Measurements from ENCODE around the gene IFT122. TPM values are rescaled to one million over a fixed set of nuclear protein-coding genes. Genes with fewer than 3 reads are reported as not detected.
"Not testable (repeated sequence)": the region's sequence is repeated elsewhere in the genome, so short reads cannot be mapped to it uniquely, and the experiment has no call there.

Gene IFT122
- total RNA-seq, 1 experiment from 2014 or later = 35.5 TPM

GRCh38 chr3:129490273-129490675 is 50.2 kb downstream of the IFT122 start:
- H3K27ac Mint-ChIP-seq (ENCODE audit: unreplicated experiment) = peak overlapping the region; percentile 37
- peaks cover 12% of the 10 kb centered on the region for H3K4me1 Mint-ChIP-seq (ENCODE audit: low read depth, unreplicated experiment)

DNA sequence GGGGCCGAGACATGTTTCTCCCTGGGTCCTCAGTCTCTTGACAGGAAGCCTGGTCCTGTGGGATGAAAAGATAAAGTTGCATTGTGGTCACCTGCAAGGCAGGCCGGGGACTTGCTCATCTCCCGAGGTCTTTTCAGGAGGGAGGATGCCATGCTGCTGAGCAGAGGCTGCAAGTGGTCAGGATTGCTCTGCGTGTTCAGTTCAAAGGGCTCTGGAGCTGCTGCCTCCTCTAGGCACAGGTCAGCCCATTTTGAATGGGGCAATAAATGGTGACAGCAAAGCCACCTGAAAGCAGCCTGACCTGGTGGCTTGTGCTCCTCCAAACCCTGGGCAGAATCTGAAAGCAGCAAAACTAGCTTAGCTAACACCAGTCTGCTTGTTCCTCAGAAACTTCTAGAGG is 51.1 kb downstream of the IFT122 start:
- not testable (repeated sequence) for BruUV-seq (replicated peaks); H3K36me3 Mint-ChIP-seq (ENCODE audit: insufficient read depth, unreplicated experiment); H3K27me3 Mint-ChIP-seq (ENCODE audit: unreplicated experiment); H3K9me3 Mint-ChIP-seq (ENCODE audit: low read depth, unreplicated experiment); H3K4me3 Mint-ChIP-seq (ENCODE audit: low read depth, unreplicated experiment); DNase-seq
- intact Hi-C loops (cut with micrococcal nuclease; ENCODE audit: unreplicated experiment) = loop anchor here (5.0 to 10.0 kb wide), 2 partner anchors 121 to 604 kb away; no protein-coding TSS in a partner anchor
- peak overlapping the region; percentile 37 for H3K27ac Mint-ChIP-seq (ENCODE audit: unreplicated experiment)
- H3K4me1 Mint-ChIP-seq (ENCODE audit: low read depth, unreplicated experiment) = peaks cover 15% of the 10 kb centered on the region
- CTCF ChIA-PET = interaction anchor here (1.0 to 1.7 kb wide), 4 partner anchors 17 to 437 kb away, joined by 4 to 38 read pairs (median 4); no protein-coding TSS in a partner anchor

More at GRCh38 chr3:129490273-129490675, 50.2 kb downstream of the IFT122 start:
- no TSS peak for BruUV-seq (replicated peaks)
- Mint-ChIP-seq H3K27me3 (ENCODE audit: unreplicated experiment) (no peaks in the 10 kb centered on the region), H3K36me3 (ENCODE audit: insufficient read depth, unreplicated experiment) (no peaks in the 10 kb centered on the region), H3K9me3 (ENCODE audit: low read depth, unreplicated experiment) (no peaks in the 10 kb centered on the region), H3K4me3 (ENCODE audit: low read depth, unreplicated experiment) (no peak overlapping the region)
- DNase-seq = peak; percentile 91
- CTCF ChIA-PET = interaction anchor here (0.5 to 1.7 kb wide), 34 partner anchors 11 to 621 kb away, joined by 3 to 64 read pairs (median 4); partner anchors contain the start of genes EFCAB12, IFT122, MBD4 and PLXND1
- peak; percentile 93 for TF ChIP-seq CTCF (IDR thresholded peaks at IDR 0.05; ENCODE audit: unreplicated experiment)
- intact Hi-C loops (cut with micrococcal nuclease; ENCODE audit: unreplicated experiment) = loop anchor here (1.0 to 10.0 kb wide), 6 partner anchors 122 to 605 kb away; no protein-coding TSS in a partner anchor

DNA sequence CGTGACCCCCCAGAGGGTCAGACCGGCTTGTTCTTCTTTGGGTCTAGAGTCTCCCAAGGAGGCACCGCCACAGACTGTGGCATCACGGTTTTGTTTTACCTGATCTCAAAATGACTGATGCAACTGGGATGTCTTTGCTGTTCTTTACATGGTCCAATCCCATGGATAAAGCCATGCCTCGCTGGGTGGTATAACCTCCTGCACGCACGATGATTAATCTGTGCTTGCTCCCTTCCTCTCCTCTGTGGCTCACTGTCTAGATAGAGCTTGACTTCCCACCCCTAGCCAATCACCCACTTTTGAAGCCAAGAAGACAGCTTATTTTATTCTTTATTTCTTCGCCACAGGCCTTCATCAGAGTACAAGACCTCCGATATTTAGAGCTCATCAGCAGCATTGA is 51.8 kb downstream of the IFT122 start:
- CTCF ChIA-PET = interaction anchor here (0.6 to 1.2 kb wide), 2 partner anchors 11 to 321 kb away, joined by 3 to 6 read pairs; no protein-coding TSS in a partner anchor
- Mint-ChIP-seq H3K4me3 (ENCODE audit: low read depth, unreplicated experiment) (no peak overlapping the region), H3K9me3 (ENCODE audit: low read depth, unreplicated experiment) (no peaks in the 10 kb centered on the region), H3K36me3 (ENCODE audit: insufficient read depth, unreplicated experiment) (no peaks in the 10 kb centered on the region), H3K27me3 (ENCODE audit: unreplicated experiment) (no peaks in the 10 kb centered on the region), H3K27ac (ENCODE audit: unreplicated experiment) (no peak overlapping the region), H3K4me1 (ENCODE audit: low read depth, unreplicated experiment) (peaks cover 15% of the 10 kb centered on the region)
- TF ChIP-seq CTCF (IDR thresholded peaks at IDR 0.05; ENCODE audit: unreplicated experiment) = no peak
- DNase-seq = no peak
- intact Hi-C loops (cut with micrococcal nuclease; ENCODE audit: unreplicated experiment) = loop anchor here (5.0 to 10.0 kb wide), 2 partner anchors 121 to 603 kb away; no protein-coding TSS in a partner anchor
- BruUV-seq (replicated peaks) = no TSS peak

DNA sequence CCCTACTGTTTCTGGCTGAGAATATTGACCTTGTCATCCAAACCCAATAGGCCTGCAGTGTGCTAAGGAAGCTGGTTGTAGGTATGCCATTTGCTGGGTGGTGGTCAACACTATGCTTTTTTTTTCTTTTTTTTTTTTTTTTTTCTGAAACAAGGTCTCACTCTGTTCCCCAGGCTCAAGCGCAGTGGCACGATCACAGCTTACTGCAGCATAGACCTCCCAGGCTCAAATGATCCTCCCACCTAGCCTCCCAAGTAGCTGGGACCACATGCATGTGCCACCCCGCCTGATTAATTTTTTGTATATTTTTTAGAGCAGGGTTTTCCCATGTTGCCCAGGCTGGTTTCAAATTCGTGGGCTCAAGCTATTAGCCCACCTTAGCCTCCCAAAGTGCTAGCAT is 52.7 kb downstream of the IFT122 start:
- intact Hi-C loops (cut with micrococcal nuclease; ENCODE audit: unreplicated experiment) = loop anchor here (5.0 to 10.0 kb wide), 2 partner anchors 120 to 602 kb away; no protein-coding TSS in a partner anchor
- Mint-ChIP-seq H3K36me3 (ENCODE audit: insufficient read depth, unreplicated experiment) (no peaks in the 10 kb centered on the region), H3K27me3 (ENCODE audit: unreplicated experiment) (no peaks in the 10 kb centered on the region), H3K4me3 (ENCODE audit: low read depth, unreplicated experiment) (no peak overlapping the region), H3K9me3 (ENCODE audit: low read depth, unreplicated experiment) (no peaks in the 10 kb centered on the region), H3K27ac (ENCODE audit: unreplicated experiment) (no peak overlapping the region), H3K4me1 (ENCODE audit: low read depth, unreplicated experiment) (peaks cover 15% of the 10 kb centered on the region)
- no peak for TF ChIP-seq CTCF (IDR thresholded peaks at IDR 0.05; ENCODE audit: unreplicated experiment)
- CTCF ChIA-PET = interaction anchor here (0.6 to 1.2 kb wide), 4 partner anchors 10 to 435 kb away, joined by 3 to 7 read pairs (median 4); no protein-coding TSS in a partner anchor
- no TSS peak for BruUV-seq (replicated peaks)
- no peak for DNase-seq

- intact Hi-C loops (cut with micrococcal nuclease; ENCODE audit: unreplicated experiment) = loop anchor here (5.0 to 10.0 kb wide), 2 partner anchors 119 to 602 kb away; no protein-coding TSS in a partner anchor
- no peak for DNase-seq
- H3K4me1 Mint-ChIP-seq (ENCODE audit: low read depth, unreplicated experiment) = peaks cover 15% of the 10 kb centered on the region
- no peaks in the 10 kb centered on the region for H3K27me3 Mint-ChIP-seq (ENCODE audit: unreplicated experiment)
- H3K4me3 Mint-ChIP-seq (ENCODE audit: low read depth, unreplicated experiment) = no peak overlapping the region
- no peaks in the 10 kb centered on the region for H3K36me3 Mint-ChIP-seq (ENCODE audit: insufficient read depth, unreplicated experiment)
- no peak overlapping the region for H3K27ac Mint-ChIP-seq (ENCODE audit: unreplicated experiment)
- no TSS peak for BruUV-seq (replicated peaks)
- no peak for TF ChIP-seq CTCF (IDR thresholded peaks at IDR 0.05; ENCODE audit: unreplicated experiment)
- H3K9me3 Mint-ChIP-seq (ENCODE audit: low read depth, unreplicated experiment) = no peaks in the 10 kb centered on the region
- CTCF ChIA-PET = interaction anchor here (0.7 to 1.2 kb wide), 2 partner anchors 9 to 138 kb away, joined by 3 to 5 read pairs; no protein-coding TSS in a partner anchor
Observed at GRCh38 chr3:129493206-129493605, 53.2 kb downstream of the IFT122 start.

DNA sequence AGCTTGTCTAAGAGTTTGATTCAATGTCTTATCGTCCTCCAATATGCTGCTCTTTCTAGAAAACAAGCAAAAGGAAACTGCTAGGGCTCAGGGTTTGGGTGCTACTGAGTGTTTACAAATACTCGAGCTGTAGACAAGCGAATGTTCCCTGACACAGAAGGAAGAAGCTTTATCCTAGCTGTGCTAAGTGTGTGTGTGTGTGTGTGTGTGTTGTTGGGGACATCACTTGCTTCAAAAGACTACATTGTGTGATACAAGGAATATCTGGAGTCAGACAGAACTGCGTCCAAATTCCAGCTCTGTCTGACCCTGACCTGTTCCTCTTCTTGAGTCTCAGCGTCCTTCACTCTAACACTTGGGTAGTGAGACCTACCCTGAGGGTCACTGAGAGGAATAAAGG is 54.5 kb downstream of the IFT122 start:
- DNase-seq; H3K4me3 Mint-ChIP-seq (ENCODE audit: low read depth, unreplicated experiment); H3K27me3 Mint-ChIP-seq (ENCODE audit: unreplicated experiment); BruUV-seq (replicated peaks); CTCF ChIA-PET; H3K36me3 Mint-ChIP-seq (ENCODE audit: insufficient read depth, unreplicated experiment); H3K9me3 Mint-ChIP-seq (ENCODE audit: low read depth, unreplicated experiment); H3K27ac Mint-ChIP-seq (ENCODE audit: unreplicated experiment): not testable (repeated sequence)
- intact Hi-C loops (cut with micrococcal nuclease; ENCODE audit: unreplicated experiment) = loop anchor here (5.0 to 10.0 kb wide), 2 partner anchors 118 to 600 kb away; no protein-coding TSS in a partner anchor
- peaks cover 15% of the 10 kb centered on the region for H3K4me1 Mint-ChIP-seq (ENCODE audit: low read depth, unreplicated experiment)

Data from Calu3 (cell line).